ENCODE data around the gene EXOC3L2. TPM values are rescaled to one million over a fixed set of nuclear protein-coding genes. Genes with fewer than 3 reads are reported as not detected.
"Not testable (repeated sequence)": the region's sequence is repeated elsewhere in the genome, so short reads cannot be mapped to it uniquely, and the experiment has no call there.

The EXOC3L2 gene
- polyA plus RNA-seq (ENCODE audit: insufficient read length in 3 of 3) = 1 to 10 TPM; 6.0 to 7.1 (median 7.0) TPM

DNA sequence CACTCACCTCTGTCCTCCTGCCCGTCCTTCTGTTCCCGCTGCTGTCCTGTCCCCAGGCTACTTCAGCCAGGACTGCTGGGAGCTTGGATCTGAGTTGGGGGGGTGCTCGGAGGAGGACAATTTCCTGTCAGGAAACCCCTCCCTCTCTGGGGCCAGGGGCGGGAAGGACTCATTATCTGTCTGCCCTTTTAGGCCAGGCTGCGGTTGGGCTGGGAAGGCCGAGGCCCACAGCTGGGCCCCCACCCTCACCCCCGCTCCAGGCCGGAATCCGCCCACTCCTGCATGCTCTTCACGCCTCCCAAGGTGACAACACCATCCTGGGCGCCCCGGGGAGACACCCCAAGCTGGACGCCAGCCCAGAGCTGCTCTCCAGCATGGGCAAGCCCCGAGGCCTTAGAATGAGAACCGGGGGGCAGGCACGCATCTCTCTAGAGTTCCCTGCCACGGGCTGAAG, at the start of gene EXOC3L2:
EXOC3L2 (minus strand) TSS at position 74 of the 454 bp plus-strand sequence. CDS start 6,362 bp downstream, outside the sequence.
- no peak for DNase-seq (ENCODE audit: low read depth in 3 of 3, low spot score in 2 of 3)

DNA sequence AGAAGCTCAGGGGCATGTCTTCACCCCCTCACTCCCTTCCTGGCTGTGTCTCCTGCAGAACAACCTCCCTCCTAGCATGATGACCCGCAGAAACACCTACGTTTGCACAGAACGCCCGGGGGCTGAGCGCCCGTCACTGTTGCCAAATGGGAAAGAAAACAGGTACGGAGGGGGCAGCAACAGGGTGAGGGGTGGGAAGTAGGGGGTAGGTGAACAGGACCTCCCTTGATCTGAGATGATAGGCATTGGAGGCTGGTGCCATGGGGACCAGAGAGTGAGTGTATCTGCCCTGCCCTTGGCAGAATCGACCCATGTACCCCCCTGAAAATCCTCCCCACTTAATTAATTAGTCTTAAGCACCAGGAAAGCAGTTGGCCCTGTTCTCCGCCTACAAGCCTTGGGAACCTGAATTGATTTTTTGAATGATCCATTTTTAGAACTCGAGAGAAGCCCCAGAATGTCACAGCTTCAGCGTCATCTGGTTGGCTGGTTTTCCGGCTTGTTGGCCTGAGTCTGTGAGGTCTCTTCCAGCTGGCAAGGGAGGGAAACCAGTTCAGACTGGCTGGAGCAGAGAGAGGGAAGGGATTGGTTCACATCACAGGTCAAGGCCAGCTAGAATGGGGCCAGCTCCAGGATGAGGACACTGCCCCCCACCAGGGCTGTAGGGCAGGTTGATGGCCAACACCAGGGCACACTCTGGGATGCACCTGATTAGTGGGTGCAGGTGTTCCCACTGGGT, 49.3 kb upstream of the EXOC3L2 start:
- DNase-seq (ENCODE audit: low read depth in 3 of 3, low spot score in 2 of 3) = no peak

DNA sequence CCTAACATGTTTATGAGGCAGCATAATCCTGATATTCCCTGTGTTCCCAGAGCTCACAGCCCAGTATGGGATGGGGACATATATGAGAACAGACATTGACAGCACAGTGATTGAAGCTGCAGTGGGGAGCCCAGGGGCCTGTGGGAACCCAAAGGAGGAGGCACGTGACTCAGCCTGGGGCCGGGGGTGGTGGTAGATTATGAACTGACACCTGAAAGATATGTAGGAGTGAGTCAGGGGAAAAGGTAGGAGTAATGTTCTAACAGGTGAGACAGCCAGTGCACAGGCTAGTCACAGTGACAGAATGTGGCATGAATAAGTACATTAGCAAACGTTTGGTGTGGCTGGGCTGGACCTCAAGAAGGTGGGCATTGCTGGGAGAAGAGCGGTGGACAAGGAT, 48.5 kb upstream of the EXOC3L2 start:
- no peak for DNase-seq (ENCODE audit: low read depth in 3 of 3, low spot score in 2 of 3)

- no peak for DNase-seq (ENCODE audit: low read depth in 3 of 3, low spot score in 2 of 3)
Measured at GRCh38 chr19:45291834-45292233, 46.6 kb upstream of the EXOC3L2 start.

- no peak for DNase-seq (ENCODE audit: low read depth in 3 of 3, low spot score in 2 of 3)
Measured at GRCh38 chr19:45290381-45290931, 45.2 kb upstream of the EXOC3L2 start.

DNA sequence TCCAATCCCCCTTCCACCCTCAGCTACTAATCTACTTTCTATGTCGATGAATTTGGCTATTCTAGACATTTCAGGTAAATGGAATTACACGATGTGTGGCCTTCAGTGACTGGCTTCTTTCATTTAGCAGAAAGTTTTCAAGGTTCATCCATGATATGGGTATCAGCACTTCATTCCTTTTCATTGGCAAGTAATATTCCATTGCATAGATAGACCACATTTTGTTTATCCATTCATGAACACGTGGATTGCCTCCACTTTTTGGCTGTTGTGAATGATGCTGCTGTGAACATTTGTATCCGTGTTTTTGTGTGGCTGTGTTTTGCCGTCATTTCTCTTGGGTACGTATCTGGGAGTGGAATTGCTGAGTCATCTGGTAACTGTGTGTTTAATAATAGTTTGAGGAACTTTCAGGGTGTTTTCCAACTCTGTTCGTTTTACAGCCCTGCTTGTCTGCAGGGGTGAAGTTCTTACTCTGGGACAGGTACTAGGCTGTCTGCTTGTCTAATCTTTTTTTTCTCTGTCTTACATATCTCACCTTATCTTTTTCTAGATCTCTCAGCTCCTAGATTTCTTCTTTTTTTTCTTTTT, 38.3 kb upstream of the EXOC3L2 start:
- DNase-seq (ENCODE audit: low read depth in 3 of 3, low spot score in 2 of 3) = no peak

GRCh38 chr19:45280471-45280961, 35.3 kb upstream of the EXOC3L2 start:
- DNase-seq (ENCODE audit: low read depth in 3 of 3, low spot score in 2 of 3) = no peak

DNA sequence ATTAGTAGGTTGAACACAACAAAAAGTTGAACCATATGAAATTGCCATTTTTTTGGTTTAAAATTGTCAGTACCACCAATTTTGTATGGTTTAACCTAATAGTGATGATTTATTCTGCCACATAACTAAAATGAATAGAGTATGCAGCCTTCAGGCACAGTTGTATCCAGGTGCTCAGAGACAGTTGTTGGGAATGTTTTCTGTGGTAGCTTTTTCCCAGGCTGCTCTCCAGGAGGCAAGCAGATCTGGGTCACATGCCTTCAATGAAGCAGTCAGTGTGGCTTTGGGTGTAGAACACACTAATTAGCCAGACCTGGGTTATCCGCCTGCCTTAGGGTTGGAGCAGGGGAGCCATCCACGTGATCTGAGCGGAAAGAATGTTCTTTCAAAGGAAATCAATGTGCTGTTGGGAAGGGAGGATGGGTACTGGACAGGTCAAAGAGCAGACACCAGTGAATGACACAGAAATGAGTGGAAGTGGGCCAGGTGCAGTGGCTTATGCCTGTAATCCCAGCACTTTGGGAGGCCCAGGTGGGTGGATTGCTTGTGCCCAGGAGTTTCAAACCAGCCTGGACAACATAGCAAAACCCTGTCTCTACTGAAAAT, 34.5 kb upstream of the EXOC3L2 start:
- no peak for DNase-seq (ENCODE audit: low read depth in 3 of 3, low spot score in 2 of 3)

- no peak for DNase-seq (ENCODE audit: low read depth in 3 of 3, low spot score in 2 of 3)
Measured at GRCh38 chr19:45278087-45278486, 32.9 kb upstream of the EXOC3L2 start.

DNA sequence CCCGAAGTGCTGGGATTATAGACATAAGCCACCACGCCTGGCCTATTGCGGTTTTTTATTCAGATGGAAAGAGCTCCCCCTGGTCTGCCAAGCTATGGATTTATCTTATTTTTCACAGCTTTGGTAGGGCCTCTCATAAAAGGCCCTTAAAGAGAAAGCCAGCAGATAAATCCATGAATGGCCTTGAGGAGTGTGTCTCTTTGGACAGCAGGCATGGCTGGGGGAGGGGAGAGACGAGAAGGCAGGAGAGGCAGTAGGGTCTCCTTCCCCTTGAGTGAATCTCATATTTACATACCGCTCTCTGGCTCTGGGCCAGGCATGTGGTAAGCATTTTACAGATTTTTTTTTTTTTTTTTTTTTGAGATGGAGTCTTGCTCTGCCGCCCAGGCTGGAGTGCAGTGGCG, 31.1 kb upstream of the EXOC3L2 start:
- DNase-seq (ENCODE audit: low read depth in 3 of 3, low spot score in 2 of 3) = no peak

DNA sequence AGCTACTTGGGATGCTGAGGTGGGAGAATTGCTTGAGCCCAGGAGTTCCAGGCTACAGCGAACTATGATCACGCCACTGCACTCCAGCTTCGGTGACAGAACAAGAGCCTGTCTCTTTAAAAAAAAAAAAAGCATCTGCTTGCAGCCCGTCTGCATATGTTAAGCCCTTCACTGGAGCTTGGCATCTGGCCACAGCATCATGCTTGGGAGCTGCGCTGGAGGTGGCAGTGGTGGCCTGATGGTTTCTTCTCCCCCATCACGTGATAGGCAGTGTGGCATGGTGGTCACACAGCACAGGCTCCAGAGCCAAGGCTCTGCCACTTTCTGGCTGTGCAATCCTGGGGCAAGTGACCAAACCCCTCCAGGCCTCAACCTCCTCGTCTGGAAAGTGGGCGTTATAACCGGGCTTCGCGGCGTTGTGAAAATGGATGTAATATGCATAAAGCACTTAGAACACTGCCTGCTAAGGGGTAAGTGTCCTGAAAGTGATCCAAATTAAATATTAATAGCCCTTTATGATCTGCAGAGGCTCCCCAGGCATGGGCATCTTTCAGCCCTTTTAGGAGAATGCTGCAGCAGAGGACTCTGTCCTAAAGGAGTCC, 30.3 kb upstream of the EXOC3L2 start:
- DNase-seq (ENCODE audit: low read depth in 3 of 3, low spot score in 2 of 3) = no peak

DNA sequence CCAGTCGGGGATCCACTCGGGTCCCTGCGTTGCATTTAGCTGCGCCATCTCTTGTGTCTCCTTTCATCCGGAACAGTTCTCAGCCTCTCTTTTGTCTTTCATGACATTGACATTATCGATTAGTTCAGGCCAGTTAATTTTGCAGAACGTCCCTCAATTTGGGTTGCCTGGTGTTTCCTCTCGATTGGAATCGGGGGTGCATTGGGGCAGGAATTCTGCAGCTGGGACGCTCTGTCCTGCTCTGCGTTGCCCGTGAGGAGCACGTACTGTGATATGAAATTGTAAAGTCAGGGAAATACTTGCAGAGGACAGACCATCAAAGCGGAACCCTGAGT, 28.3 kb upstream of the EXOC3L2 start:
- no peak for DNase-seq (ENCODE audit: low read depth in 3 of 3, low spot score in 2 of 3)

DNA sequence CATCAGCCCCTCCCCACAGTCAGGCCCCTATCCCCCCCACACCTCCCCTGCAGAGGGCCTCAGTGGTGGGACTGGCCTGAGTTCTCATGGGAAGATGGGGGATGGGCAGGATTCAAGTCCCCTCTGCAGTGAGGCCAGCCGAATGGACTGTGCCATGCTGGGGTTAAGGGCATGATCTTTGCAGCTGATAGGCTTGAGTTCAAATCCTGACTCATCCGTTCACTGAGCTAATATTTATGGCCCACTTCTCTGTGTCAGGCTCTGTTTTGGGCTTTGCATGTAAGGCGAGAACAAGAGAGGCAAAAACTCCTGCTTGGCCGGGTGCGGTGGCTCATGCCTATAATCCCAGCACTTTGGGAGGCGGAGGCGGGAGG, 26.5 kb upstream of the EXOC3L2 start:
- no peak for DNase-seq (ENCODE audit: low read depth in 3 of 3, low spot score in 2 of 3)

DNA sequence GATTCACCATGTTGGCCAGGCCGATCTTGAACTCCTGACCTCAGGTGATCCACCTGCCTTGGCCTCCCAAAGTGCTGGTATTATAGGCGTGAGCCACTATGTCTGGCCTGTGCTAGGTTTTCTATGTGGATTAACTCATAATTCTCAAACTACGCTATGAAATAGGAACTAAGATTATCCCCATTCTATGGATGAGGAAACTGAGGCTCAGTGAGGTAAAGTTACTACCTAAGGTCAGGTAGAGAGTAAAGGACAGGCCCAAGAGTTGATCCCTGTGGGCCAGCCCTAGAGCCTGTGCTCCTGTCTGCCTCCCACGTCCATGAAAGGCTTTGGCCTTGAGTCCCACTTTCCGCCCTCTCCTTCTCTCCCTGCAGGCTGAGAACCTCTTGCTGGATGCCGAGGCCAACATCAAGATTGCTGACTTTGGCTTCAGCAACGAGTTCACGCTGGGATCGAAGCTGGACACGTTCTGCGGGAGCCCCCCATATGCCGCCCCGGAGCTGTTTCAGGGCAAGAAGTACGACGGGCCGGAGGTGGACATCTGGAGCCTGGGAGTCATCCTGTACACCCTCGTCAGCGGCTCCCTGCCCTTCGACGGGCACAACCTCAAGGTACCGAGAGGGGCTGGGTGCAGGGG, 26.0 kb upstream of the EXOC3L2 start:
- DNase-seq (ENCODE audit: low read depth in 3 of 3, low spot score in 2 of 3) = no peak

DNA sequence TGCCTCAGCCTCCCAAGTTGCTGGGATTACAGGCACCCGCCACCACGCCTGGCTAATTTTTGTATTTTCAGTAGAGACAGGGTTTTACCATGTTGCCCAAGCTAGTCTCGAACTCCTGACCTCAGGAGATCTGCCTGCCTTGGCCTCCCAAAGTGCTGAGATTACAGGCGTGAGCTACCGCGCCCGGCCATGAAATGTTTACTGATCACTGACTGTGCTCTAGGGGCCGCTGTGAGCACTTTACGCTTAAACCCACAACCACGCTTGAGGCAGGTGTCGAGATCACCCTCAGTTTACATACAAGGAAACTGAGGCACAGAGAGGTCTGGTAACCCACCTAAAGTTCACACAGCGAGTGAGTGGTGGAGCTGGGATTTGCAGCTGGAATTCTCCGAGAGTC, 24.7 kb upstream of the EXOC3L2 start:
- DNase-seq (ENCODE audit: low read depth in 3 of 3, low spot score in 2 of 3) = not testable (repeated sequence)

GRCh38 chr19:45267296-45267695, 22.1 kb upstream of the EXOC3L2 start:
- DNase-seq (ENCODE audit: low read depth in 3 of 3, low spot score in 2 of 3) = no peak

DNA sequence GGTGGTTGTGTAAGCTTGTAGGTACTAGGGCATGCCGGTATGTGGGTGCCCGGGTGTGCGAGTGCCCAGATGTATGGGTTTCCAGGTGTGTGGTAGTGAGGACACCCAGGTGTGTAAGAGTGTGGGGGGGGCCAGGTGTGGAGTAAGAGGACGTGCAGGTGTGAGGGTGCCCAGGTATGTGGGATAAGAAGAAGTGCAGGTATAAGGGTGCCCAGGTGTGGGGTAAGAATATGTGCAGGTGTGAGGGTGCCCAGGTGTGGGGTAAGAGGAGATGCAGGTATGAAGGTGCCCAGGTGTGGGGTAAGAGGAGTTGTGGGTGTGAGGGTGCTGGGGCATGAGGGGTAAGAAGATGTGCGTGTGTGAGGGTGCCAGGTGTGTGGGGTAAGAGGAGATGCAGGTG, 20.2 kb upstream of the EXOC3L2 start:
- DNase-seq (ENCODE audit: low read depth in 3 of 3, low spot score in 2 of 3) = no peak

DNA sequence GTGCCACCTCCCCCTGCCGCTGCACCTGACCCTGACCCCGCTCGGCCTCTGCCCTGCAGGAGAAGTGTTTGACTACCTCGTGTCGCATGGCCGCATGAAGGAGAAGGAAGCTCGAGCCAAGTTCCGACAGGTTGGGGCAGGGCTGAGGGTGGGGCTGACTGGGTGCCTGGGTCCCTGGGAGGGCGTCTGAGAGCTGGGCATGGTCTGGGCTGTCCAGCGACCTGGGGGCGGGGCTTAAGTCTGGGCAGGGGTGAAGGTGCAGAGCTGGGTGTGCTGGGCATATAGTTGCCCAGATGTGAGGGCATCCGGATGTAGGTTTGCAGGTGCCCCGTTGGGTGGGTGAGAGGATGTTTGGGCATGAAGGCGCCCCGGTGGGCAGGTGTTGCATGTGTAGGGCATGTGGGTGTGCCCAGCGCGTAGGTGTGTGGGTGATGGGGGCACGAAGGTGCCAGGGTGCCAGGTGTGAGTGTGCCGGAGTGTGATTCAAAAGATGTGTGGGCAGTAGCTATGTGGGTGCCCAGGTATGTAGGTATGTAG, 19.6 kb upstream of the EXOC3L2 start:
- DNase-seq (ENCODE audit: low read depth in 3 of 3, low spot score in 2 of 3) = no peak

DNA sequence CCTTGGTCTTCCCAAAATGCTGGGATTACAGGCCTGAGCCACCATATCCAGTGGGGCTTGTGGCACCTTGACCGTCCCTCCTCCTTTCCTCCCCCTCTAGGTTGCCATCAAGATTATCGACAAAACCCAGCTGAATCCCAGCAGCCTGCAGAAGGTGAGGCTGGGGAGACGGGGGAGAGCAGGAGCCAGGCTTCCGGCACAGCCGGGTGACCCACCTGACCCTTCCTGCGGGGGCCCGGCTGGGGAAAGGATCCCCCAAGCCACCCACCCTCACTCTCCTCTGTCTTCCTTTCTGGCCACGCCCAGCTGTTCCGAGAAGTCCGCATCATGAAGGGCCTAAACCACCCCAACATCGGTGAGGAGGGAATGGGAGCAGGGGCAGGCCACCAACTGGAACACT, 17.8 kb upstream of the EXOC3L2 start:
- DNase-seq (ENCODE audit: low read depth in 3 of 3, low spot score in 2 of 3) = no peak

- no peak for DNase-seq (ENCODE audit: low read depth in 3 of 3, low spot score in 2 of 3)
Measured at GRCh38 chr19:45262570-45262969, 17.4 kb upstream of the EXOC3L2 start.

DNA sequence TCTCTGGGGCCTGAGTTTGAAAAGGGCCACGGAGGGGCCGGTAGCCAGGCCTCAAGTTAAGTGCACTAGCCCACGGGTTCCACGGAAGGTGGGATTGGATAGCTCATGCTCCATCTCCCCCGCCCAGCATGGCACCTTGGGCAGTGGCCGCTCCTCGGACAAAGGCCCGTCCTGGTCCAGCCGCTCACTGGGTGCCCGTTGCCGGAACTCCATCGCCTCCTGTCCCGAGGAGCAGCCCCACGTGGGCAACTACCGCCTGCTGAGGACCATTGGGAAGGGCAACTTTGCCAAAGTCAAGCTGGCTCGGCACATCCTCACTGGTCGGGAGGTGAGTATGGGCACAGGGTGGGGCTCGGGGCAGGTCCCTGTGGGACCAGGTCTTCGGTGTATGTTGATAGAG, 13.7 kb upstream of the EXOC3L2 start:
- no peak for DNase-seq (ENCODE audit: low read depth in 3 of 3, low spot score in 2 of 3)

Measured in right renal cortex interstitium (tissue), 3 donors.